ENCODE data around the gene PTPRT.

DNA sequence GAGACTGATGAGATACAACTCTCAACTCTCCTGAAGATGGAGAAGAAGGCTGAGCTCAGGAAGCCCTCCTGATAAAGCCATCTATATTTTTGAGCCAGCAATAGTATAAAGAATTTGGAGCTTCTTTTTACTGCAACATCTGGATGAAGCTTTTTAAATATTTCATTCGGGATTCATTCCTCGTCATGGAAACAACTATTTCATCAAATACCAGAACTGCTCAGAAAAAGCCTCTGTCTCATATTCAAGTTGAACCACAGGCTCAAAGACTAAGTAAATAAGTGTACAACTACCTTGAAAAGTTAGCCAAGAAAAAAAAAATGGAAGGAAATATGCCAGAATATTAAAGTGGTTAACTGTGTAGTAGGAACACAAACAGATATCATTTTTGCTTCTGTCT lies 37.8 kb downstream of the PTPRT start:
- TF ChIP-seq, protein P1, sequence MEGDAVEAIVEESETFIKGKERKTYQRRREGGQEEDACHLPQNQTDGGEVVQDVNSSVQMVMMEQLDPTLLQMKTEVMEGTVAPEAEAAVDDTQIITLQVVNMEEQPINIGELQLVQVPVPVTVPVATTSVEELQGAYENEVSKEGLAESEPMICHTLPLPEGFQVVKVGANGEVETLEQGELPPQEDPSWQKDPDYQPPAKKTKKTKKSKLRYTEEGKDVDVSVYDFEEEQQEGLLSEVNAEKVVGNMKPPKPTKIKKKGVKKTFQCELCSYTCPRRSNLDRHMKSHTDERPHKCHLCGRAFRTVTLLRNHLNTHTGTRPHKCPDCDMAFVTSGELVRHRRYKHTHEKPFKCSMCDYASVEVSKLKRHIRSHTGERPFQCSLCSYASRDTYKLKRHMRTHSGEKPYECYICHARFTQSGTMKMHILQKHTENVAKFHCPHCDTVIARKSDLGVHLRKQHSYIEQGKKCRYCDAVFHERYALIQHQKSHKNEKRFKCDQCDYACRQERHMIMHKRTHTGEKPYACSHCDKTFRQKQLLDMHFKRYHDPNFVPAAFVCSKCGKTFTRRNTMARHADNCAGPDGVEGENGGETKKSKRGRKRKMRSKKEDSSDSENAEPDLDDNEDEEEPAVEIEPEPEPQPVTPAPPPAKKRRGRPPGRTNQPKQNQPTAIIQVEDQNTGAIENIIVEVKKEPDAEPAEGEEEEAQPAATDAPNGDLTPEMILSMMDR (IDR thresholded peaks at IDR 0.05) = no peak
- TF ChIP-seq POLR2AphosphoS5 (IDR thresholded peaks at IDR 0.05) = no peak
